Thyroid gland (tissue), 4 donors: ENCODE results near the gene MMP14. TPM values are rescaled to one million over a fixed set of nuclear protein-coding genes. Genes with fewer than 3 reads are reported as not detected.
A peak's percentile ranks its signal among the peaks of the same experiment; 100 is the strongest.

ENCODE experiments used
- DNase-seq, 2 donors: peaks; one replicate each; pipeline ENCODE4 v3.0.0-alpha.2; 2019
- H3K27ac ChIP-seq, 3 donors: fragments of 200-600 bp; sonication (generic); 1 replicate in 2 of 3; 2 replicates in 1 of 3; pipeline ENCODE4 v1.5.1; 2016 to 2019; ENCODE audit warnings: mild to moderate bottlenecking in 1 of 3, moderate library complexity in 1 of 3
- H3K27me3 ChIP-seq: fragments of 200-600 bp; sonication (generic); one replicate; pipeline ENCODE4 v1.5.1; 2019
- H3K36me3 ChIP-seq, 2 donors: fragments of 200-600 bp; sonication (generic); one replicate each; pipeline ENCODE4 v1.5.1; 2016 to 2019
- H3K4me1 ChIP-seq, 2 donors: fragments of 200-600 bp; sonication (generic); one replicate each; pipeline ENCODE4 v1.5.1; 2017 to 2019
- H3K4me3 ChIP-seq, 3 donors: fragments of 200-600 bp; sonication (generic); replicated peaks in 1 of 3; 1 replicate in 2 of 3; 2 replicates in 1 of 3; pipeline ENCODE4 v1.5.1; 2016; ENCODE audit warnings: mild to moderate bottlenecking in 1 of 3
- H3K9me3 ChIP-seq: fragments of 200-600 bp; sonication (generic); one replicate; pipeline ENCODE4 v1.5.1; 2017
- CTCF ChIP-seq, 6 experiments: fragments of 200-600 bp in 3 of 6; fragments of 450-650 bp in 3 of 6; sonication (generic) in 3 of 6; IDR thresholded peaks; one replicate each; pipeline ENCODE4 v1.5.1; 2016 to 2019; ENCODE audit warnings: antibody characterized with exemption in 6 of 6, mild to moderate bottlenecking in 2 of 6, inconsistent platforms in 1 of 6, moderate library complexity in 1 of 6
- POLR2A ChIP-seq, 2 donors: fragments of 450-650 bp; IDR thresholded peaks; one replicate each; pipeline ENCODE4 v1.6.1; 2017; ENCODE audit warnings: antibody characterized with exemption in 2 of 2, mild to moderate bottlenecking in 2 of 2, moderate library complexity in 1 of 2
- WGBS, 2 donors: methylation state at CpG; one replicate each; pipeline ENCODE4 v1.1.5; 2017; 5-methylcytosine and 5-hydroxymethylcytosine counted together
- intact Hi-C: fragments of 100-400 bp; cut with DNase I; formaldehyde crosslinking; loops from one replicate; pipeline ENCODE4 v1.15.1; 2023
- total RNA-seq, 4 donors: library from RNA; depleted of rRNA; stranded (reverse); fragments of >200 nt; gene quantifications; one replicate each; pipeline ENCODE4 v1.2.3, GENCODE V29; 2016

The MMP14 gene
- total RNA-seq, 4 donors from 2014 or later, result 59.7 to 119 (median 88.5) TPM

- no peaks in the 10 kb centered on the region for H3K9me3 ChIP-seq
- H3K4me3 ChIP-seq, result no peak overlapping the region
- TF ChIP-seq POLR2A (IDR thresholded peaks at IDR 0.05) (no peak), CTCF (IDR thresholded peaks at IDR 0.05) (no peak)
- H3K27ac ChIP-seq, result no peak overlapping the region
- H3K27me3 ChIP-seq, result no peaks in the 10 kb centered on the region
- 93 to 97% methylated on average over 5 to 17 of the region's 22 CpGs for WGBS, 2 donors
- DNase-seq, result no peak
- peaks cover 50 to 63% of the 10 kb centered on the region in 2 donors for H3K36me3 ChIP-seq
- intact Hi-C loops, result no loop called here
- peaks cover 7 to 13% of the 10 kb centered on the region in 2 donors for H3K4me1 ChIP-seq
These were observed 40.7 kb downstream of the MMP14 start for GRCh38 chr14:22877000-22877501.

GRCh38 chr14:22878271-22879246 lies 42.2 kb downstream of the MMP14 start:
- intact Hi-C loops, result no loop called here
- no peak for DNase-seq
- Histone ChIP-seq H3K27me3 (no peaks in the 10 kb centered on the region), H3K4me1 (peaks cover 6 to 18% of the 10 kb centered on the region in 2 donors), H3K36me3 (peaks cover 50 to 60% of the 10 kb centered on the region in 2 donors), H3K9me3 (no peaks in the 10 kb centered on the region), H3K27ac (no peak overlapping the region), H3K4me3 (no peak overlapping the region)
- TF ChIP-seq CTCF (IDR thresholded peaks at IDR 0.05), result no peak
- TF ChIP-seq POLR2A (IDR thresholded peaks at IDR 0.05), result no peak
- WGBS, 2 donors, result 89% methylated on average over 8 of the region's 8 CpGs

- WGBS, 2 donors, result 36 to 43% methylated on average over 7 of the region's 7 CpGs
These were observed 45.7 kb downstream of the MMP14 start for GRCh38 chr14:22882064-22882463.

GRCh38 chr14:22882529-22883172 lies 46.3 kb downstream of the MMP14 start:
- Histone ChIP-seq H3K27me3 (no peaks in the 10 kb centered on the region), H3K4me1 (peaks cover 10 to 23% of the 10 kb centered on the region in 2 donors), H3K9me3 (no peaks in the 10 kb centered on the region), H3K36me3 (peaks cover 10 to 19% of the 10 kb centered on the region in 2 donors), H3K27ac (no peak overlapping the region), H3K4me3 (no peak overlapping the region)
- intact Hi-C loops, result no loop called here
- DNase-seq, result peak; percentile 41 to 53
- no peak for TF ChIP-seq POLR2A (IDR thresholded peaks at IDR 0.05)
- no peak for TF ChIP-seq CTCF (IDR thresholded peaks at IDR 0.05)
- 9 to 28% methylated on average over 6 of the region's 6 CpGs for WGBS, 2 donors

More at GRCh38 chr14:22882064-22882463, 45.7 kb downstream of the MMP14 start:
- Histone ChIP-seq H3K4me1 (peaks cover 10 to 22% of the 10 kb centered on the region in 2 donors), H3K4me3 (no peak overlapping the region), H3K27me3 (no peaks in the 10 kb centered on the region), H3K9me3 (no peaks in the 10 kb centered on the region), H3K36me3 (peaks cover 16 to 25% of the 10 kb centered on the region in 2 donors), H3K27ac (no peak overlapping the region)
- intact Hi-C loops, result no loop called here
- TF ChIP-seq CTCF (IDR thresholded peaks at IDR 0.05) (no peak), POLR2A (IDR thresholded peaks at IDR 0.05) (no peak)
- DNase-seq, result no peak
